Cardiac septum (tissue), 1 donor: Measurements from ENCODE around the gene KDM1B. TPM values are rescaled to one million over a fixed set of nuclear protein-coding genes. Genes with fewer than 3 reads are reported as not detected.
"Not testable (repeated sequence)": the region's sequence is repeated elsewhere in the genome, so short reads cannot be mapped to it uniquely, and the experiment has no call there.

Source experiments
- DNase-seq: peaks from one replicate; pipeline ENCODE4 v3.0.0-alpha.2; 2020; ENCODE audit warnings: low spot score
- intact Hi-C: fragments of 100-400 bp; cut with DNase I; formaldehyde crosslinking; loops from one replicate; pipeline ENCODE4 v1.14.0; 2022
- total RNA-seq: library from RNA; stranded (reverse); fragmentation: NEBNext Ultra II Directional; extraction: Animal tissue kit (Norgen Biotek cat#: 25700); gene quantifications from one replicate; pipeline ENCODE4 v1.2.1, GENCODE V29; 2021
- donor health status: DM: no; HTN: no; CAD: no.

The KDM1B gene
- total RNA-seq, 1 donor from 2014 or later = 13.8 TPM

GRCh38 chr6:18221288-18221615 is 66.0 kb downstream of the KDM1B start:
- no peak for DNase-seq
- intact Hi-C loops = no loop called here

- intact Hi-C loops = not testable (repeated sequence)
These were observed 71.4 kb downstream of the KDM1B start for GRCh38 chr6:18226451-18227105.

GRCh38 chr6:18227166-18227565 is 71.9 kb downstream of the KDM1B start:
- intact Hi-C loops, DNase-seq: not testable (repeated sequence)

More at GRCh38 chr6:18226451-18227105, 71.4 kb downstream of the KDM1B start:
- not testable (repeated sequence) for DNase-seq

GRCh38 chr6:18228590-18228989 is 73.4 kb downstream of the KDM1B start:
- not testable (repeated sequence) for DNase-seq

GRCh38 chr6:18231856-18232255 is 76.6 kb downstream of the KDM1B start:
- intact Hi-C loops = not testable (repeated sequence)

More at GRCh38 chr6:18228590-18228989, 73.4 kb downstream of the KDM1B start:
- intact Hi-C loops = not testable (repeated sequence)

GRCh38 chr6:18233770-18234169 is 78.5 kb downstream of the KDM1B start:
- intact Hi-C loops, DNase-seq: not testable (repeated sequence)

More at GRCh38 chr6:18231856-18232255, 76.6 kb downstream of the KDM1B start:
- not testable (repeated sequence) for DNase-seq

- DNase-seq = no peak
- intact Hi-C loops = no loop called here
These were observed 79.3 kb downstream of the KDM1B start for GRCh38 chr6:18234564-18234963.

- intact Hi-C loops = no loop called here
- DNase-seq = no peak
These were observed 80.3 kb downstream of the KDM1B start for GRCh38 chr6:18235524-18235923.

- intact Hi-C loops = no loop called here
- DNase-seq = no peak
These were observed 81.9 kb downstream of the KDM1B start for GRCh38 chr6:18237167-18237566.

- intact Hi-C loops = no loop called here
- no peak for DNase-seq
These were observed 85.0 kb downstream of the KDM1B start for GRCh38 chr6:18240230-18240629.

GRCh38 chr6:18241208-18242038 is 86.2 kb downstream of the KDM1B start:
- DNase-seq = no peak
- intact Hi-C loops = no loop called here

GRCh38 chr6:18242062-18242851 is 87.0 kb downstream of the KDM1B start:
- DNase-seq = no peak
- intact Hi-C loops = no loop called here

- intact Hi-C loops = no loop called here
- no peak for DNase-seq
These were observed 88.2 kb downstream of the KDM1B start for GRCh38 chr6:18243302-18243893.

- intact Hi-C loops = no loop called here
- DNase-seq = no peak
These were observed 89.0 kb downstream of the KDM1B start for GRCh38 chr6:18244251-18244650.

GRCh38 chr6:18245079-18245478 is 89.9 kb downstream of the KDM1B start:
- DNase-seq = no peak
- intact Hi-C loops = no loop called here

- intact Hi-C loops = no loop called here
- DNase-seq = no peak
These were observed 90.4 kb downstream of the KDM1B start for GRCh38 chr6:18245642-18246041.

GRCh38 chr6:18246205-18246604 is 91.0 kb downstream of the KDM1B start:
- no peak for DNase-seq
- intact Hi-C loops = no loop called here

GRCh38 chr6:18247002-18247401 is 91.8 kb downstream of the KDM1B start:
- intact Hi-C loops = no loop called here
- no peak for DNase-seq

- intact Hi-C loops = no loop called here
- no peak for DNase-seq
These were observed 93.5 kb downstream of the KDM1B start for GRCh38 chr6:18248698-18249097.

- DNase-seq = no peak
- intact Hi-C loops = no loop called here
These were observed 94.0 kb downstream of the KDM1B start for GRCh38 chr6:18249271-18249670.
